HepG2 (cell line): Measurements from ENCODE around the gene ZC3H18. TPM values are rescaled to one million over a fixed set of nuclear protein-coding genes. Genes with fewer than 3 reads are reported as not detected.

Experiments
- BRCA1 ChIP-seq: sonication (generic); formaldehyde crosslinking; IDR thresholded peaks from 2 replicates; pipeline ENCODE4 v1.4.0; 2020; ENCODE audit warnings: missing genetic modification reagents
- CENPT ChIP-seq: sonication (generic); formaldehyde crosslinking; IDR thresholded peaks from 2 replicates; pipeline ENCODE4 v1.8.0; 2022; ENCODE audit warnings: low read depth, mild to moderate bottlenecking, moderate library complexity, missing genetic modification reagents
- DPF2 ChIP-seq: sonication (generic); formaldehyde crosslinking; IDR thresholded peaks from 2 replicates; pipeline ENCODE4 v1.4.0; 2020; ENCODE audit warnings: mild to moderate bottlenecking, low read depth, missing genetic modification reagents, borderline replicate concordance
- MIXL1 ChIP-seq: IDR thresholded peaks from 2 replicates; pipeline ENCODE4 v1.6.1; 2016
- MTA3 ChIP-seq: sonication (generic); formaldehyde crosslinking; IDR thresholded peaks from 2 replicates; pipeline ENCODE4 v1.4.0; 2020; ENCODE audit warnings: missing genetic modification reagents
- MTF2 ChIP-seq: sonication (generic); formaldehyde crosslinking; IDR thresholded peaks from 2 replicates; pipeline ENCODE4 v1.5.0; 2020; ENCODE audit warnings: missing genetic modification reagents, borderline replicate concordance
- NR1H2 ChIP-seq: sonication (generic); formaldehyde crosslinking; IDR thresholded peaks from 2 replicates; pipeline ENCODE4 v1.8.1; 2022; ENCODE audit warnings: low read depth, missing genetic modification reagents, borderline replicate concordance
- PHF8 ChIP-seq: sonication (generic); formaldehyde crosslinking; IDR thresholded peaks from 2 replicates; pipeline ENCODE4 v1.5.0; 2020; ENCODE audit warnings: missing genetic modification reagents
- SAFB2 ChIP-seq: sonication (generic); formaldehyde crosslinking; IDR thresholded peaks from 2 replicates; pipeline ENCODE4 v1.5.1; 2020; ENCODE audit warnings: missing genetic modification reagents, low read depth, mild to moderate bottlenecking, borderline replicate concordance
- SIX4 ChIP-seq: sonication (generic); formaldehyde crosslinking; IDR thresholded peaks from 2 replicates; pipeline ENCODE4 v1.4.0; 2020; ENCODE audit warnings: missing genetic modification reagents
- TAF15 ChIP-seq: fragments of 200-400 bp; formaldehyde crosslinking; IDR thresholded peaks from one replicate; pipeline ENCODE4 v1.6.1; 2018; ENCODE audit warnings: mild to moderate bottlenecking, low read depth, low read length; ENCODE audit not compliant: poor library complexity, severe bottlenecking
- TCF7L2 ChIP-seq: IDR thresholded peaks from 2 replicates; pipeline ENCODE4 v1.6.1; 2011; ENCODE audit warnings: mild to moderate bottlenecking, low read depth, low read length, moderate library complexity
- ZBTB49 ChIP-seq: sonication (generic); formaldehyde crosslinking; IDR thresholded peaks from 2 replicates; pipeline ENCODE4 v1.4.0; 2020; ENCODE audit warnings: missing genetic modification reagents, borderline replicate concordance
- ZKSCAN5 ChIP-seq: sonication (generic); formaldehyde crosslinking; IDR thresholded peaks from 2 replicates; pipeline ENCODE4 v1.5.1; 2020; ENCODE audit warnings: mild to moderate bottlenecking, missing genetic modification reagents
- ZNF136 ChIP-seq: sonication (generic); formaldehyde crosslinking; IDR thresholded peaks from 2 replicates; pipeline ENCODE4 v1.8.1; 2022; ENCODE audit warnings: low read depth, mild to moderate bottlenecking, moderate library complexity, missing genetic modification reagents
- ZNF235 ChIP-seq: sonication (generic); formaldehyde crosslinking; IDR thresholded peaks from 2 replicates; pipeline ENCODE4 v1.8.1; 2023; ENCODE audit warnings: mild to moderate bottlenecking, missing genetic modification reagents, borderline replicate concordance
- ZNF256 ChIP-seq: sonication (generic); formaldehyde crosslinking; conservative IDR thresholded peaks from 2 replicates; pipeline ENCODE4 v1.4.0; 2020; ENCODE audit warnings: missing genetic modification reagents
- ZNF260 ChIP-seq: sonication (generic); formaldehyde crosslinking; IDR thresholded peaks from 2 replicates; pipeline ENCODE4 v1.4.0; 2020; ENCODE audit warnings: missing genetic modification reagents, low read depth, mild to moderate bottlenecking, borderline replicate concordance
- ZNF343 ChIP-seq: sonication (generic); formaldehyde crosslinking; IDR thresholded peaks from 2 replicates; pipeline ENCODE4 v1.4.0; 2020; ENCODE audit warnings: mild to moderate bottlenecking, missing genetic modification reagents
- ZNF577 ChIP-seq: sonication (generic); formaldehyde crosslinking; IDR thresholded peaks from 2 replicates; pipeline ENCODE4 v1.4.0; 2020; ENCODE audit warnings: mild to moderate bottlenecking, low read depth, missing genetic modification reagents, borderline replicate concordance
- ZNF629 ChIP-seq: sonication (generic); formaldehyde crosslinking; conservative IDR thresholded peaks from 2 replicates; pipeline ENCODE4 v1.5.0; 2020; ENCODE audit warnings: missing genetic modification reagents
- ZNF644 ChIP-seq: IDR thresholded peaks from 2 replicates; pipeline ENCODE4 v1.6.1; 2016; ENCODE audit warnings: low read depth
- polyA plus RNA-seq, 8 experiments: library from polyadenylated mRNA; depleted of rRNA in 3 of 8; stranded (reverse) in 7 of 8; unstranded in 1 of 8; fragments of >200 nt; fragmentation: Illumina TruSeq in 4 of 8; extraction: Trizol in 4 of 8; gene quantifications; 2 replicates each; pipeline versions ENCODE4 v1.2.1 to v1.2.3, GENCODE V29; 2011 to 2016; ENCODE audit warnings: low read depth in 4 of 8, missing spikeins in 1 of 8, mixed read lengths in 1 of 8; ENCODE audit not compliant: insufficient read depth in 1 of 8
- total RNA-seq, 5 experiments: library from RNA; depleted of rRNA; stranded (reverse); fragments of >200 nt; fragmentation: Illumina TruSeq; extraction: Trizol; gene quantifications; 2 replicates each; pipeline ENCODE4 v1.2.3, GENCODE V29; 2016; ENCODE audit warnings: low read depth in 1 of 5
- TF ChIP-seq, protein P1 (sequence below): IDR thresholded peaks from 2 replicates; pipeline ENCODE4 v1.6.1; 2016; ENCODE audit warnings: low read depth, borderline replicate concordance
- TF ChIP-seq, protein P2 (sequence below): sonication (generic); formaldehyde crosslinking; IDR thresholded peaks from 2 replicates; pipeline ENCODE4 v1.5.1; 2020; ENCODE audit warnings: mild to moderate bottlenecking, missing genetic modification reagents, borderline replicate concordance

Gene ZC3H18
- total and polyA plus RNA-seq, 2 of the 13 experiments (the other 11 are each of a cell fraction or from before 2014, with no cell fraction given), result 11.2 to 27.4 TPM

GRCh38 chr16:88527186-88527936 lies 42.8 kb upstream of the ZC3H18 start (continued):
- TF ChIP-seq ZNF629 (peak; percentile 41), SIX4 (CRISPR knock-in tag) (no peak), NR1H2 (CRISPR knock-in tag) (no peak), ZNF235 (CRISPR knock-in tag) (no peak), ZNF577 (CRISPR knock-in tag) (no peak), ZNF343 (CRISPR knock-in tag) (no peak), MTA3 (no peak), ZBTB49 (CRISPR knock-in tag) (no peak), ZKSCAN5 (no peak), PHF8 (CRISPR knock-in tag) (no peak), MIXL1 (0 out of 2 replicates have a peak, but pooled peaks have one; percentile 24), TAF15 (no peak), CENPT (CRISPR knock-in tag) (no peak), ZNF136 (CRISPR knock-in tag) (no peak), MTF2 (CRISPR knock-in tag) (no peak; the same call in 1 of the 2 replicates), DPF2 (no peak), TCF7L2 (no peak), BRCA1 (CRISPR knock-in tag) (no peak), ZNF644 (CRISPR knock-in tag) (no peak), SAFB2 (CRISPR knock-in tag) (no peak), ZNF256 (CRISPR knock-in tag) (no peak), ZNF260 (CRISPR knock-in tag) (0 out of 2 replicates have a peak, but pooled peaks have one; percentile 64)
- TF ChIP-seq, protein P1, sequence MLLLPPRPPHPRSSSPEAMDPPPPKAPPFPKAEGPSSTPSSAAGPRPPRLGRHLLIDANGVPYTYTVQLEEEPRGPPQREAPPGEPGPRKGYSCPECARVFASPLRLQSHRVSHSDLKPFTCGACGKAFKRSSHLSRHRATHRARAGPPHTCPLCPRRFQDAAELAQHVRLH (CRISPR knock-in tag), result peak; percentile 85; the same call in 1 of the 2 replicates
- TF ChIP-seq, protein P2, sequence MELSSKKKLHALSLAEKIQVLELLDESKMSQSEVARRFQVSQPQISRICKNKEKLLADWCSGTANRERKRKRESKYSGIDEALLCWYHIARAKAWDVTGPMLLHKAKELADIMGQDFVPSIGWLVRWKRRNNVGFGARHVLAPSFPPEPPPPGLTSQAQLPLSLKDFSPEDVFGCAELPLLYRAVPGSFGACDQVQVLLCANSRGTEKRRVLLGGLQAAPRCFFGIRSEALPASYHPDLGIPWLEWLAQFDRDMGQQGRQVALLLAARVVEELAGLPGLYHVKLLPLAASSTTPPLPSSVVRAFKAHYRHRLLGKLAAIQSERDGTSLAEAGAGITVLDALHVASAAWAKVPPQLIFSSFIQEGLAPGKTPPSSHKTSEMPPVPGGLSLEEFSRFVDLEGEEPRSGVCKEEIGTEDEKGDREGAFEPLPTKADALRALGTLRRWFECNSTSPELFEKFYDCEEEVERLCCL (CRISPR knock-in tag), result no peak
